Activated CD4-positive, alpha-beta T cell treated with anti-CD3 and anti-CD28 coated beads, Interleukin-2, amount 50 U/mL, for 16 hours (primary cell): ENCODE data around the gene KRTAP12-2.
"Not testable (repeated sequence)": the region's sequence is repeated elsewhere in the genome, so short reads cannot be mapped to it uniquely, and the experiment has no call there.

Experiments
- DNase-seq: peaks from one replicate; pipeline ENCODE4 v3.0.0-alpha.2; 2020

KRTAP12-2 gene

DNA sequence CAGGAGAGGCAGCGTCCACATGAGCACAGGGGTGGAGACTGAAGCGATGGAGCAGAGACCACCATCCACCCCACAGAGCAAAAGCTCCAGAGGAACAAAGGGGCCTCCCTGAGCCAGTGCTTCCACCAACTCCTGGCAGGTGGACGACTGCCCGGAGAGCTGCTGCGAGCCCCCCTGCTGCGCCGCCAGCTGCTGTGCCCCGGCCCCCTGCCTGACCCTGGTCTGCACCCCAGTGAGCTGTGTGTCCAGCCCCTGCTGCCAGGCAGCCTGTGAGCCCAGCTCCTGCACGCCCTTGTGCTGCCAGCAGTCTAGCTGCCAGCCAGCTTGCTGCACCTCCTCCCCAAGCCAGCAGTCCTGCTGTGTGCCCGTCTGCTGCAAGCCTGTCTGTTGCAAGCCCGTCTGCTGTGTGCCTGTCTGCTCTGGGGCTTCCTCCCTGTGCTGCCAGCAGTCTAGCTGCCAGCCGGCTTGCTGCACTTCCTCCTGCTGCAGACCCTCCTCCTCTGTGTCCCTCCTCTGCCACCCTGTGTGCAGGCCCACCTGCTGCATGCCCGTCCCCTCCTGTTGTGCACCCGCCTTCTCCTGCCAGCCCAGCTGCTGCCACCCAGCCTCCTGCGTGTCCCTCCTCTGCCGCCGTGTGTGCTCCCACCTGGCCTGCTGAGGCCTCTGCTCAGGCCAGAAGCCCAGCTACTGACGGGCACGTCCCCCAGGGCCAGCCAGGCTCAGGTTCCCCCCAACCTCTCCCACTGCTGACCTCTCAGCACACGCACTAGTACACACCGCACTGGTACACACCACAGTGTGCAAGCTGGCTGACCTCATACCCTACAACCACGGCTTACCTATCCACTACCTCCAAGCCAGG is 35.6 kb upstream of the KRTAP12-2 start:
- no peak for DNase-seq

DNA sequence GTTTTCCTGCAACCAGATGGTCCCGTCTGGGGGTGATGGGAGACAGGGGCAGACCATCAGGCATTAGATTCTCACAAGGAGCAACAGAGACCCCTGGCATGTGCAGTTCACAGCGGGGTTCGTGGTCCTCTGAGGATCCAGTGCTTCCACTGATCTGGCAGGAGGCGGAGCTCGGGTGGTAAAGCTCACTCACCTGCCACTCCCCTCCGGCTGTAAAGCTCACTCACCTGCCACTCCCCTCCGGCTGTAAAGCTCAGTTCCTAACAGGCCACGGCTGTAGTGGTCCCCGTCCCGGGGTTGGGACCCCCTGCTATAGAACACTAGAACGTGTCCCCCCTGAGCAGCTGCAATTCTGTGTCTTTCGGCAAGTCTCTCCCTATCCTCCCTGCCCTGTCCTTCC is 34.8 kb upstream of the KRTAP12-2 start:
- DNase-seq: no peak

GRCh38 chr21:44701023-44701400 is 34.3 kb upstream of the KRTAP12-2 start:
- no peak for DNase-seq

- DNase-seq: no peak
These were observed 33.6 kb upstream of the KRTAP12-2 start for GRCh38 chr21:44700101-44701022.

DNA sequence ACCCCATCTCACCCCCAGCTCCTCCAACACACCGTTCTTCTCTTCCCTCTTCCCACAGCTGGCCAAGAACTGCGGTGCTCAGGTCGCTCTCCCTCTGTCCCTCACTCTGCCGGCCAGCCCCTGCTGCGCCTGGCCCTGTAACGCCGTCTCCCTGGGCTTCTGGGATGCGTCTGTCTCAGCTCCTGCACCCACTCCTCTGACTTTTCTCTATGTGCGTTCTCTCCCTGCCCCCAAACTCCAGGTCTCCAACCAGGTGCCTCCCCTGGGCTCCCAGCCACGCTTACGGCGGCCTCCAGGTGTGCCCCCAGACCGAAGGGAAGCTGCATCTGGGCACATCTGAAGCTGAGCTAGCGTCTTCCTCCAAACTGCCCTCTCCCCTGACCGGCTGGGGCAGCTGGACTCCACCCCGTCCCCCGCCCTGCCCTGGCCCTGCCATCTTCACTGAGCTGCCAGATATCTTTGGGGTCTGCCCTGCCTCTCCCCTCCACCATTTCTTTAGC is 32.8 kb upstream of the KRTAP12-2 start:
- no peak for DNase-seq

DNA sequence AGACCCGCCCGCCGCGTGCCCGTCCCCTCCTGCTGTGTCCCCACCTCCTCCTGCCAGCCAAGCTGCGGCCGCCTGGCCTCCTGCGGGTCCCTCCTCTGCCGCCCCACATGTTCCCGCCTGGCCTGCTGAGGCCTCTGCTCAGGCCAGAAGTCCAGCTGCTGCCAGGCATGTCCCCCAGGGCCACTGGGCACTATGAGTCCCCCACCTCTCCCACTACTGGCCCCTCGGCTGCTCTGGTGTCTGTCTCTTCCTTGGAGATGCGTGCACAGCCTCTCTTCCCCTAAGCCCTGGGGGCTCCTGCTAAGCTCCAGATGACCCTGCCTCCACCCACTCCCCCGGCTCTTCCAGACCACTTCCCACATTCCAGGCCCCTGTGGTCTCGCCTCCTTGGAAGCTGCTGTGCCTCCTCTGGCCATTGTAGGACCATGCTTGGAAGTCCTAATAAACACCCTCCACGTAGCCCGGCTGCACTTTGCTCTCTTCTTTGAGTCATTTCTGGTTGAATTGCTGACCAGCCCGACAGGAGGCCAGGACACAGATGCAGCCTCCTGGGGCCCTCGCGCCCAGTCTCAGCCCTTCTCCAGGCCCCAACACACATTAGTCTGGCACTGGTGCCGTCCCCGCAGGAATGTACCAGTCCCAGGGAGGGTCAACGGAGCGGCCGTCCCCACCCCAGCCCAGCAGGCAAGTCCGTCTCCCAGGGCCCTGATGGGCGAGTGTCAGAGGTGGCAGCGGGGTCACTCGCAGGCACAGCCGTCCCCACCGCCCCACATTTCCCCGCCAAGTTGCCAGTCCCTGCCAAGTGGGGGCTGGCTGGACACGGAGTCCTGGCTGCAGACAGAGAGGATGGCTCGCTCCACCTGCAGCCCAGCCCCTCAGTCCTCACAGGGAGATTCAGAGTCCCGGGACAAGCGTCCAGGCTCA is 31.3 kb upstream of the KRTAP12-2 start:
- DNase-seq: no peak

GRCh38 chr21:44697172-44697810 is 30.6 kb upstream of the KRTAP12-2 start, which contains the start of gene KRTAP10-12:
Gene KRTAP10-12, plus strand, starts transcription at chr21:44697172. Its CDS starts 30 bp downstream, at chr21:44697202.
- not testable (repeated sequence) for DNase-seq

DNA sequence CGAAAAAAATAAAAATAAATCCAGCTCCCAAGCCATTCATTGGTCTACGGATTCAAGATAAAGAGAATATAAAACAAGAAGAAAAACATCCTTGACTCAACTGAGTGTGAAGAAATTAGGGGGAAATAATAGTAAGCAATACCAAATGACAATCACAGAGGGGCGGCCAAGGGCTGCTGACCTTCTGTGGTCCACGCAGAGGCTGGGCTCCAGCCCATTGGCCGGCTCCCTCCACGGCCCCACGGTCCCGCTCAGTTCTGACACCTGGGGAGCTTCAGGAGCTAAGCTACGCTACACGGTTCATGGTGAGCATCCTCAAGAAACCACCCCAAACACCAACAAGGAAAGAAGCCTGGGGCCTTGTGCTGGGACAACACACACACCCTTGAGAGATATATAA is 29.8 kb upstream of the KRTAP12-2 start:
- no peak for DNase-seq

DNA sequence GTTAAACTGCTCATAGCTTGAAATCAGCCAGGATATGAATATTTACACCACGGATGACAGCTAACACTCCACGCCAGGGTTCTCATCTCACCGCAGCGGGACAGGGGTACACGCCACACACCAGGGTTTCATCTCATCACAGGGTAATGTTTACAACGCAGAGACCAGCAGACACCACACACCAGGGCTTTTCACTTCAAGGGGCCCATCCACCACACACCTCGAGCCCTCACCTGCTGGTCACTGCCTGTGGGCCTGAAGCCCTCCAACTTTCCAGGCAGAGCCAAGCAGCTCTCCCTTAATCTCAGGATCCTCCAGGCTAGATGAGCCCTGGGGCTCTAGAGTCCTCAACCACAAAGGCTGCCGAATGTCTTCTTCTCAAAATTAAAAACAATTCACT is 28.9 kb upstream of the KRTAP12-2 start:
- no peak for DNase-seq

- no peak for DNase-seq
These were observed 28.5 kb upstream of the KRTAP12-2 start for GRCh38 chr21:44695184-44695583.

GRCh38 chr21:44694776-44695175 is 28.0 kb upstream of the KRTAP12-2 start:
- no peak for DNase-seq

DNA sequence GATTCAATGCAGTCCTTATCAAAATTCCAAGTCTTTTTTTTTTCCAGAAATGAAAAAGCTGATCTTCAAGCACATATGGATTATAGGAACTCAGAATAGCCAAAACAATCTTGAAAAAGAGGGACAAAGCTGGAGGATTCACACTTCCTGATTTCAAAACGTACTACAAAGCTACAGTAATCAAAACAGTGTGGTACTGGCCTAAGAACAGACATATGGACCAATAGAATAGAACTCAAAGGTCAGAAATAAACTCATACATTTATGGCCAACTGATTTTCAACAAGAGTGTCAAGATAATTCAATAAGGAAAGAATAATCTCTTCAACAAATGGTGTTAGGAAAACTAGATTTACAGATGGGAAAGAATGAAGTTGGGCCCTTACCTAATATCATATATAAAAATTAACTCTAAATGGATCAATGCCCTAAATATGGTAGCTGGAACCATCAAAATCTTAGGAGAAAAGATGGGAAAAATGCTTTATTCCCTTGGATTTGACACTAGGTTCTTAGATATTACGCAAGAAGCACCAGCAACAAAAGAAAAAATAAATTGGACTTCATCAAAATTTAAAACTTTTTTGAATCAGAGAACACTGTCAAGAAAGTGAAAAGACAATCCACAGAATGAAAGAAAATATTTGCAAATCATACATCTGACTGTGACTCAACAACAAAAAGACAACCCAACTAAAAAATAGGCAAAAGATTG is 26.2 kb upstream of the KRTAP12-2 start:
- no peak for DNase-seq

- DNase-seq: no peak
These were observed 25.0 kb upstream of the KRTAP12-2 start for GRCh38 chr21:44691686-44692085.

DNA sequence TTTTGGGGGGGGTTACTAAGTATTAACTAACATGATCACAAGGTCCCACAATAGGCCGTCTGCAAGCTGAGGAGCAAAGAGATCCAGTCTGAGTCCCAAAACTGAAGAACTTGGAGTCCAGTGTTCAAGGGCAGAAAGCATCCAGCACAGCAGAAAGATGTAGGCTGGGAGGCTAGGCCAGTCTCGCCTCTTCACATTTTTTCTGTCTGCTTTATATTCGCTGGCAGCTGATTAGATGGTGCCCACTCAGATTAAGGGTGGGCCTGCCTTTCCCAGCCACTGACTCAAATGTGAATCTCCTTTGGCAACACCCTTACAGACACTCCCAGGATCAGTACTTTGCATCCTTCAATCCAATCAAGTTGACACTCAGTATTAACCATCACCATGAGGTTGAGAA is 23.0 kb upstream of the KRTAP12-2 start:
- not testable (repeated sequence) for DNase-seq

DNA sequence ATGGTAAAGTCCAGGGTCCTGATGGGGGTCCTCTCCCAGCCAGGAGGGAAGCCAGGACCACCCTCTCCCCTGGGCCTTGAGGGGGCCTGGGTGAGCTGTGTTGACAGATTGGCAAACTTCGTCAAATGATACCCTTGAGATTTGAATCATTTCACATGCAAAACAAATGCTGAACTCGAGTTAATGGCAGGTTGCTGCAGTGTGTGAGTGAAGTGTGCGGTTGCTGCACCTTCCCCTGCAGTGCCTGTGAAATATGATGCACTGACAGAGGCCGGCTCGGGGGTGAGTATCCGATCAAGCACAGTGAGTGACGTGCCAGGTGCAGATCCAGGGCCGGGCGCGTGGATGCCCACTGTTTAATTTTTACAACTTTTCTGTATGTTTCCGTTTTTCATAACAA is 20.9 kb upstream of the KRTAP12-2 start:
- no peak for DNase-seq

GRCh38 chr21:44686843-44687561 is 20.3 kb upstream of the KRTAP12-2 start:
- DNase-seq: no peak

GRCh38 chr21:44686000-44686781 is 19.5 kb upstream of the KRTAP12-2 start:
- peak; percentile 20 for DNase-seq

DNA sequence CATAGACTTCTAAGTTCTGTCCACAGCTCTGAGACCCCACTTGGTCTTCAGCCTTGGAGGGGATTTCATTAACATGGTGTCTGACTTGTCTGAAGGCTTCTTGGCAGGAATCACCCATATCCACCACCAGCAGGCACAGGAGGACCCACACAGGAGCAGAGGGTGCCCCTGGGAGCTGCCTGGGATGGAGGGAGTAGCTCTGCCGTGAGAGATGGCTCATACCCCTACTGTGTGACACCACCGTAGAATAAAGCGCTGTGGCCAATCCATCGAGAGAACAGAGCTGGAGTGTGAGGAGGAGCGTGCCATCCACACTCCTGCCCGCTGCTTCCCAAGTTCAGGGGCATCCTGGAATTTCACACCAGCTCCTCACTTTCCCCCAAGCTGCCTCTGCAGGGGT is 18.3 kb upstream of the KRTAP12-2 start:
- not testable (repeated sequence) for DNase-seq

- DNase-seq: no peak
These were observed 17.8 kb upstream of the KRTAP12-2 start for GRCh38 chr21:44684483-44684882.

GRCh38 chr21:44684077-44684476 is 17.4 kb upstream of the KRTAP12-2 start:
- no peak for DNase-seq
